GM21786 (cell line): ENCODE results near the gene DBP.
"Not testable (repeated sequence)": the region's sequence is repeated elsewhere in the genome, so short reads cannot be mapped to it uniquely, and the experiment has no call there.

Source experiments
- ATAC-seq: cut with Tn5 transposase; IDR thresholded peaks from one replicate; pipeline ENCODE4 v1.9.1; 2021; ENCODE audit not compliant: unreplicated experiment

The DBP gene, protein sequence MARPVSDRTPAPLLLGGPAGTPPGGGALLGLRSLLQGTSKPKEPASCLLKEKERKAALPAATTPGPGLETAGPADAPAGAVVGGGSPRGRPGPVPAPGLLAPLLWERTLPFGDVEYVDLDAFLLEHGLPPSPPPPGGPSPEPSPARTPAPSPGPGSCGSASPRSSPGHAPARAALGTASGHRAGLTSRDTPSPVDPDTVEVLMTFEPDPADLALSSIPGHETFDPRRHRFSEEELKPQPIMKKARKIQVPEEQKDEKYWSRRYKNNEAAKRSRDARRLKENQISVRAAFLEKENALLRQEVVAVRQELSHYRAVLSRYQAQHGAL

DNA sequence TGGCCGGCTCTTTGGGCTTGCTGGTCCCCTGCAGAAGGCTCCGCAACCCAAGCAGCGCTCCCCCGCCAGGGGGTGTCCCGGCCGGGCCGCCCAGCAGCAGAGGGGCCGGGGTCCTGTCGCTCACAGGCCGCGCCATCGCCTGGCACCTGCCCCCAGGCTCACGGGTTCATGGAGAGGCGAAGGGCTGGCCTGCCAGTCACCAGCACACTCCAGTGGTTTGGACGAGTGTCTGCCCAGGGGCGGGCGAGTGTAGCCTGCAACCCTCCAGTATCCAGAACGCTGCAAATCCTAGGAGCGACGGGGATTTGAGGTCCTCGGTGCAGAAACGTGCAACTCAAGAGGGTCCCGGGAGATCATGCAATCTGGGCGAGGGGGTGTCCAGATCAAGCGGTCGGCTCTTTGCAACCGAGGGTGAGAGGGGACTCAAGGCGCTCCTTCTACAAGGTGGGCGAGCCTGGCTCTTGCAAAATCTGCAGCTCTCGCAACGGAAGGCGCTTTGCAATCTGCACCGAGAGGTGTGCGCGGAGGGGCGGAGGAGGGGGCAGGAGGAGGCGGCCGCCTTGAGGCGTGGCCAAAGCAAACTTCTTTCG lies at the start of gene DBP:
Gene DBP, minus strand, starts transcription at position 521 of the 590 bp plus-strand sequence. Its CDS starts 385 bp downstream, at position 136.
- no peak for ATAC-seq

DNA sequence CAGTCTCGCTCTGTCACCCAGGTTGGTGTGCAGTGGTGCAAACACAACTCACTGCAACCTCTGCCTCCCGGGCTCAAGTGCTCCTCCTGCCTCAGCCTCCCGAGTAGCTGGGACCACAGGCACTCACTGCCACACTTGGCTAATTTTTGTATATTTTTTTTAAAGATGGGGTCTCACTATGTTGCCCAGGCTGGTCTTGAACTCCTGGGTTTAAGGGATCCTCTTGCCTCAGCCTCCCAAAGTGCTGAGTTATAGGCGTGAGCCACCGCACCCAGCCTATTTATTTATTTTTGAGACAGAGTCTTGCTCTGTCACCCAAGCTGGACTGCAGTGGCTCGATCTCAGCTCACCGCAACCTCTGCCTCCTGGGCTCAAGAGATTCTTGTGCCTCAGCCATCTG lies 49.5 kb upstream of the DBP start:
- ATAC-seq: not testable (repeated sequence)

DNA sequence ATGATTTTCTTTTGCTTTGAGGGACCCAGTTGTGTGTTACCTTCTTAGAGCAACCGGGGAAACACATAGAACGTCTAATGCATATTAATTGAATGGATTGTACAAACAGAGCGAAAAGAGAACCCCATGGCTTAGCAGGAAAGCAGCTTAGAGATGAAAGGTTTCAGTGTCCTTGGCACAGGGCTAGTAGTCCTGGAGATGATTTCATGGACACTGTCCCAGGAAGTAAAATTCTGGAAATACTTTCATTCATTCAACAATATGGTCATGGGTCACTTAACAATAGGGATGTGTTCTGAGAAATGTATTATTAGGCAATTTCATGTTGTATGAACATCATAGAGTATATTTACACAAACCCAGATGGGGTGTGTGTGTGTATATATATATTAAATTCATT lies 48.9 kb upstream of the DBP start:
- no peak for ATAC-seq

DNA sequence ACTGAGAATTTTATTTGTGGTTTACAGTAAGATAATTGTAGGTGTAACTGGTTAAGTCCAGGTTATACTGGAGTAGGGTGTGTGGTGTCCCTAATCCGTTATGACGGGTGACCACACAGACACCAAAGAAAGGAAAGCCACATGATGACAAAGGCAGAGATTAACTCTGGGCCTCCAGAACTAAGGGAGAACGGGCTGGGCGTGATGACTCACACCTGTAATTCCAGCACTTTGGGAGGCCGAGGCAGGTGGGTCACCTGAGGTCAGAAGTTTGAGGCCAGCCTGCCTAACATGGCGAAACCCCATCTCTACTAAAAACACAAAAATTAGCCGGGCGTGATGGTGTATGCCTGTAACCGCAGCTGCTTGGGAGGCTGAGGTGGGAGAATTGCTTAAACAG lies 48.4 kb upstream of the DBP start:
- ATAC-seq: no peak

DNA sequence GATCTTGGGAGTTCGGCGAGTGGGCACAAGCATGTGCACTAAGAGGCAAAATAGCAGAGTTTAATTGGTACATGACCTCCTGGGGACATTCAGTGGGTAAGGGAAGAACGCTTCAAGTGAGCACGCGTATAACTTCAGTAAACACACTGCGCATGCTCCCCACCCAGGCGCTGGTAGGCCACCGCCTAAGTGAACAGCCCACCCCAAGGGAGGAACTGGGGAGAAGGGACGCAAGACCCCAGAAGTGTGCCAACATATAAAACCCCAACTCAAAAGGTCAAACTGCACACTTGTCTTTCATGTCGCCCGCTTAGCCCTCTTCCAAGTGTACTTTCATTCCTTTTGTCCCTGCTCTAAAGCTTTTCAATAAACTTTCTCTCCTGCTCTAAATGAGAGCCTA lies 46.2 kb upstream of the DBP start:
- ATAC-seq: no peak

DNA sequence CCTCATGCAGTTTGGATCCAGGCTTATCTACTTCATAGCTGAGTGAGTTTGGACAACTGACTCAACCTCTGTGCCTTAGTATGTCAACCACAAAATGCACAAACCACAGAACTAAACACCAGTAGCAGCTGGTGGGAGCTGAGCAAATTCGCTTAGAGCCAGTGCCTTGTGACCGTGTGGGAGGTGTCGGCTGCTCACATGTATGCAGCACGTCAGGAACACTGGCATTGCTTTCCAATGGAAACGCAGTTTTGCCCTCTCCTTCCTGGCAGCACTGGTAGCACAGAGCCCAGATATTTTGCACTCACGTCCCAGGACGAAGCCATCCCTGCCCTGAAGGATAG lies 43.9 kb upstream of the DBP start:
- no peak for ATAC-seq

DNA sequence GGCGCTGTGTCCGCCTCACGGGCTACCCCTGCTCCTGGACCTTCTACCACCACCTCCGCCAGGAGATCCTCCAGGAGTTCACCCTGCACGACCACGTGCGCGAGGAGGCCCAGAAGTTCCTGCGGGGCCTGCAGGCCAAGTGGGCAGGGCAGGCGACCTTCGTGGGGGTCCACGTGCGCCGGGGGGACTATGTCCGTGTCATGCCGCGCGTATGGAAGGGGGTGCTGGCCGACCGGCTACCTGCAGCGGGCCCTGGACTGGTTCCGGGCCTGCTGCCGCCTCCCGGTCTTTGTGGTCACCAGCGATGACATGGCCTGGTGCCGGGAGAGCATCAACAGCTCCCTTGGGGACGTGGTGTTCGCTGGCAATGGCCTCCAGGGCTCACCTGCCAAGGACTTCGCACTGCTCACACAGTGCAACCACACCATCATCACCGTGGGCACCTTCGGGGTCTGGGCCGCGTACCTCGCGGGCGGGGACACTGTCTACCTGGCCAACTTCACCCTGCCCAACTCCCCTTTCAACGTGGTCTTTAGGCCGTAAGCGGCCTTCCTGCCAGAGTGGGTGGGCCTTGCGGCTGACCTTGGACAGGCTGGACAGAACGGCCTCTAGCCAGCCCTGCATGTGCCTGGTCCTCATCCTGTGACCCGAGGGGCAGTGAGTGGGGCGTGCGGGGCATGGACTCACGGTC lies 43.4 kb upstream of the DBP start:
- no peak for ATAC-seq

DNA sequence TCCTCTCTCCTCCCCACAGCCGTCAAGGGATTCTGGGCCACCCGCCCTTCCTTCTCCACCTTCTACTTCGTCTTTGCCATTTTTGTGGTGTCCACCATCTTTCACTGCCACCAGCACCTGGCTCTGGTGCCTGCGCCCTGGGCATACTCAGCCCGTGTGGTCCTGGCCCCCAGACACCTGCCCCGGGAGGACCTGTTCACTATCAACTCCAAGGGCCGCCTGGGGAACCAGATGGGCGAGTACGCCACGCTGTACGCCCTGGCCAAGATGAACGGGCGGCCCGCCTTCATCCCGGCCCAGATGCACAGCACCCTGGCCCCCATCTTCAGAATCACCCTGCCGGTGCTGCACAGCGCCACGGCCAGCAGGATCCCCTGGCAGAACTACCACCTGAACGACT lies 42.8 kb upstream of the DBP start:
- not testable (repeated sequence) for ATAC-seq

DNA sequence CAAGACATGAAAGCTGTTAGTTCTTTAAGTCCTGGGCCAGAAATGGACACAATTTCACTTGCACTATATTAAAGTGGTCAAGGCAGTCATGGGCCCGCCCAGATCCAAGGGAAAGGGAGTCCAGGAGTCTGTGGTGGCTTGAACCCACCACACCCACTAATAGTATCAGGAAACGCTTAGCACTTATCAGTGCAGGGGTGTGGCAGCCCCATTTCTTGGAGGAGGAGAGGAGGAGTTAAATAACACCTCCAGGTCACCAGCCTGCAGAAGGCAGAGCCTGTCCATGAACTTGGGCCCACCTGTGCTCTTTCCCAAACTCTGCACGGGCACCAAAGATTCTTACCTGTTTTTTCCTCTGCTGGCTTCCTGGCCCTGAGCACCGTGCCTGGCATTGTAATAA lies 41.0 kb upstream of the DBP start:
- no peak for ATAC-seq

DNA sequence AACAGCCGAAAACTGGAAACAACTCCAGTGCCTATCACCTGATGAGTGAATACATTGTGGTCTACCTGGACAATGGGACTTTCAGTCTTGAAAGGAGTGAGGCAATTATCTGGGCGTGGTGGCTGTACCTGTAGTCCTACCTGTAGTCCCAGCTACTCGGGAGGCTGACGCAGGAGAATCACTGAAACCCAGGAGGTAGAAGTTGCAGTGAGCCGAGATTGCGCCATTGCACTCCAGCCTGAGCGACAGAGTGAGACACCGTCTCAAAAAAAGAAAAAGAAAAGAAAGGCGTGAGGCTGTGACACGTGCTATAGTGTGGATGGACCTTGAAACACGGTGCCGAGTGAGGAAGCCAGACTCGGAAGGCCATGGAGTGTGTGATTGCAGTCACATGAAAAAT lies 39.7 kb upstream of the DBP start:
- no peak for ATAC-seq

DNA sequence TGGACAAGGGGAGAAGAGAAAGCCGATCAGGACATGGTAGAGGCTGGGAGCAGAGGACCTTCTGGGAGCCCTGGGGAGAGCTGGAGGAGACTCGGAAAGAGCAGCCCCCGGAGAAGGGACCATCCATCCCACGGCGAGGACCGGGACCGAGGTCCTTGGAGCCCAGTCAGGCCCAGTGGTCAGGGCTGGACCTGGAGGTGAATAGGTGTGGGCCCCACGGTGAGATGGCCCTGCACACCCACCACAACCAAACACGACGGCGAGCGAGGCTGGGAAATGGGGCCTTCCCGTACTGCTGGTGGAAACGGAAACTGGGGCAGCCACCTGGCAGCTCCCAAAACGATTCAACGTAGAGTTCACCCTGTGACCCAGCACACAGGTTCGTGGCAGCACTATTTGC lies 39.3 kb upstream of the DBP start:
- no peak for ATAC-seq

DNA sequence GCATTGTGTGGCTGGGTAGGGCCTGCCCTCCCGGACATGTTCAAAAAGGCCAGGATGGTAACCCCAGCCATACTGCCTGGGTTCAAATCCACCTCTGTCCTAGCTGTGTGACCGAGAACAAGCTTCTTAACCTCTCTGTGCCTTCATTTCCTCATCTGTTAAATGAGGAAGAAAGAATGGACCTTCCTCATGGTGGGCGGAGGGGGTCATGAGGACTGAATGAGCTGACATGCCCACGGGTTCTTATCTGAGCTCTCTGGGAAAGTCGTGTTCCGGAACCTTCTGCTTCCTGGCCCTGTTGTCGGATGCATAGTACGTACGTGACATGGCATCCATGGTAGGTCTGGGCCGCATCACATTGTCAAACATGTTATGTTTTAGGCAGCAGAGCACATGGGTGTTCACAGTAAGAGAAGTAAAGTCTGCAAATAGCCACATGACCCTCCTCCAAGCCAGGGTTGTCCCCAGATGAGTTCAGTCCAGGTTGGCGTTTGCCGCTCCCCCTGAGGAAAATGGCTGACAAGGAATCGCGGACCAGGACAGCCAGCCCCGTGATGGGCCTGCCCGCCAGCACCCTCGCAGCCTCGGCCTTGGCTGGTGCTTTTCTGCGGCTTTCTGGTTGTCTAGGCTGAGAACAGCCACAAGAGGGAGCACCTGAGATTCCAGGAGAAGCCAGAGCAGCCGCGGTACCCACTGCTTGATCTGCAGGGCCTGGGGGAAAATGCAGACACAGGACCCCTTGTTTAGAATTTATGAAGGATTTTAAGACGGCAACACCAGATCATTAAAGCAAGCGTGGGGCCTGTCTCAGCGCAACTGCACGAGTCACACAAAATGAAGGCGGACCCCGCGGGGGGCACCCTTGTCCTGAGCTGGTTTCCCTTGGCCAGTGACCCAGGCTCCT lies 38.0 kb upstream of the DBP start:
- ATAC-seq: no peak

DNA sequence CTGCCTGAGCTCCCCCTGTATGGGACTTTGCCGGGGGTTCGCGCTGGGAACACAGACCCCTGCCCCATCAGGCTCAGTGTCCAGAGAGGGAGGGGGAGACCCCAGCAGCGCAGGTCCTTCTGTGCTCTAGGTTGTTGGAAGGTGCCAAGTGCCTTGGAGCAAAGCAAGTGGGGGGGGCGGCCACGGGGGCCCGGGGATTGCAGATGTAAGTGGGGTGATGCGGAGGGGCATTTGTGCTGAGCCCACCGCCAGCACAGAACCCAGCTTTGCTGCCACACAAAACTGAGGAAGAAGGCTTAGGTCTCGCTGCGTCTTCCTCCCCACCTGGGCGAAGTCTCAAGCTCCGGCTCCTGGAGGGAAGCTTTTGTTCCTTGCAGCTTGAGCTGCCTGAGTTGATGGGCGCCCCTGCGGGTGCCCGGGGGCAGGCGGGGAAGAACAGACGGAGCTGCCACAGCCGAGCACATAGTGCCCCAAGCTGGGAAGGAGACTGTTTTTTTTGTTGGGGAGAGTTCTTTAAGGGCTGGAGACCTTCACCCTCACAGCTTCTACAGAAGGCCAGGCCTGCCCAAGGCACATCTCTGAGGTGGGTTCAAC lies 37.1 kb upstream of the DBP start:
- ATAC-seq: no peak

DNA sequence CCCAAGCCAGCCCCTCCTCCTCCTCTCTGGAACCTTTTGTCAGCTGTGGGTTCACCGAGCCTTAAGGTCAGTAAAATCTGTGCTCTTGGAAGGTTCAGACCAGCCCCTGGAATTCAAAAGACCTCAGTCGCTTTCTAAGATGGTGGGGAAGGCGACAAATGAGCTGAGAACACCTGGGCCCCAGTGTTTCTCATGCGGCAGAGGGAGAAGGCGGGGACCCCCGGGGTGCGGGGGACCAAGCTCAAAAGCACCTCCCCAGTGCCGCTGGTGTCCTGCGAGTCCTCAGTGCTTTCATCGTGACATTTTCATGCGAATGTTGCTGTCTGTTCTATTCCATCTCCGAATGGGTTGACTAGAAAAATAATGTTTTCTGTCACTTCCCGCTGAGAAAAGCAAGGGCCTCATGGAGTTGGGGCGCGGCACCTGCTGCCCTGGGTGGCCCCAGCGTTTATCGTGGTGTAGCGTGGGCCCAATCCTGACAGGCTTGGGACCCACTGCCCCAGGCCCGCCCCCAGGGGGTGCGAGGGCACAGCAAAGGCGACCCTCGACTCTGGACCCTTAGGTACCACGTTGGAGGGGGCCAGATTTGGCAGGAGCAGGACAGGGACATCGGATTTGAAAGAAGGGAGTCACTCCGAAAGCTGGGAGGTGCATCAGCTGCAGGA lies 36.4 kb upstream of the DBP start:
- no peak for ATAC-seq

DNA sequence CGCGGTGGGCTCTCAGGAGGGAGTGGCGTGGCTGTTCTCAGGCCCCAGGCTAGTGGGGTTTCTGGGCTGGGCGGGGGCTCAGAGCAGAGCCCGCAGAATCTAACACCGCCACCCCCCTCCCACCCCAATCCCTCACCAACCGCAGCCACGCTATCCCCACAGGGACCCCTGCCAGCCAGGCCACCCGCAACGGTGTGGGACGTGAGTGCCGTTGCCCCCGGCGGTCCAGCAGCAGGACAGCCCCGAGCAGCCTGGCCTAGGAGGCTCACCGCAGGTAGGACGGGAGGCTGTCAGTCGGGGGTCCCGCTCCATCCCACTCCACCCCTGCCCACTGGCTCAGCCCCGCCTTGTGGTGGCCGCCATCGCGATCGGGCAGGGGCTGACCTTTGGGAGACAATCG lies 35.8 kb upstream of the DBP start, which contains the start of gene NTN5:
Gene NTN5, minus strand, starts transcription at position 24 of the 400 bp plus-strand sequence. CDS start 2,031 bp downstream, outside the sequence.
- ATAC-seq: no peak

DNA sequence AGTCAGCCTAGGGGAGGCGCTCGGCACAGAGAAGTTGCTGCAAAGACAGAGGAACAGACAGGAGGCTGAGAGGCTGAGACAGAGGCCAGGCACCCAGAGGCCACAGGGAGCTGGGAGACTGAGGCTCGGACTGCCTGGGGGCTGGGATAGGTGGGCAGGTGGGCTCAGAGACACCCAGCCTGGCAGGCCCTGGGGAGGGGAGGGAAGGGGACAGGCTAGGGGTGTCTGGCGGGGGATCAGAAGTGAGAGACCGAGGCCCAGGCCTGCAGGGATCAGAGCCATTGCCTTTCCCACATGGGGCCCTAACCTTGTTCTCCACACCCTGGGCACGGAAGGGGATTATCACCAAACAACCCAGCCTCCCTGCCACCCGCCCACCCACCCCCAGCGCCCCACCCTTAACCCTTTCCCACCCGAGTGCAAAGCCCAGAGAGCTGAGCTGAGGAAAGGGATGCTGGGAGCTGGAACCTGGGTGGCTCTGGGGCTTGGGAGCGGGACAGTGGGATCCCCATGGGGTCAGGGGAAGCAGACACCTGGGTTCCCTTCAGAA lies 34.3 kb upstream of the DBP start:
- no peak for ATAC-seq

DNA sequence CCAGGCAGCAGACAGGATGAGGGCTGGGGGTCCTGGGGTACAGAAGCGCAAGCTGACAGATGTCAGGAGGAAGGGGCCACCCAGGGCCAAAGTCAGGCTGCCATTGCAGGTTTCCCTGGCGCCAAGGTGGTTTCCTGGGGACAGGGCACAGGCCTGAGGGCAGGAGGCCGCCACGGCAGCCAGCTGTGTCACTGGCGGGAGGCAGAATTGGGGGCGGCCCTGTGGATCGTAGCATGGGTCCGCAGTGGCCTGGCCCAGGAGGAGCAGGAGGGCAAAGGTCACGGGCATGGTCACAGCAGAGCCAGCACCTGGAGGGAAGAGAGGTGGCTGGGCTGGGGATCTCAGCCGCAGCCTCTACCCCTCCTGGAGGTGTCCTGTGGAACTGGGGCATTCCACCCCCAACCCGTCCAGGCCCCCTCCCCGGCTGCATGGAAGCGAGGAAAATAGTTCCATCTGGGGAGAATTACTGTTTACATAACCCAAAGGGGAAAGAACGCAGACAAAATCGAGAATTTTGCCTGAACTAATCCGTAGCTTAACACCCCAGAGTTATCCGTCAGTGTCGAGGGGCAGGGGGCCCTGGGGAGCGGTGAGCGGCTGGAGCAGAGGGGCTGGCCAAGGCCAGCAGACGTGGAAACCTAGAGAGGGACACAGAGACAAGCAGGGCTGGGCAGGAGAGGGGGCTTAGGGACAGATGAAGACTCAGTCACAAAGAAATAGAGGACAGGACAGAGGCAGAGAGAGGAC lies 33.7 kb upstream of the DBP start:
- ATAC-seq: no peak

DNA sequence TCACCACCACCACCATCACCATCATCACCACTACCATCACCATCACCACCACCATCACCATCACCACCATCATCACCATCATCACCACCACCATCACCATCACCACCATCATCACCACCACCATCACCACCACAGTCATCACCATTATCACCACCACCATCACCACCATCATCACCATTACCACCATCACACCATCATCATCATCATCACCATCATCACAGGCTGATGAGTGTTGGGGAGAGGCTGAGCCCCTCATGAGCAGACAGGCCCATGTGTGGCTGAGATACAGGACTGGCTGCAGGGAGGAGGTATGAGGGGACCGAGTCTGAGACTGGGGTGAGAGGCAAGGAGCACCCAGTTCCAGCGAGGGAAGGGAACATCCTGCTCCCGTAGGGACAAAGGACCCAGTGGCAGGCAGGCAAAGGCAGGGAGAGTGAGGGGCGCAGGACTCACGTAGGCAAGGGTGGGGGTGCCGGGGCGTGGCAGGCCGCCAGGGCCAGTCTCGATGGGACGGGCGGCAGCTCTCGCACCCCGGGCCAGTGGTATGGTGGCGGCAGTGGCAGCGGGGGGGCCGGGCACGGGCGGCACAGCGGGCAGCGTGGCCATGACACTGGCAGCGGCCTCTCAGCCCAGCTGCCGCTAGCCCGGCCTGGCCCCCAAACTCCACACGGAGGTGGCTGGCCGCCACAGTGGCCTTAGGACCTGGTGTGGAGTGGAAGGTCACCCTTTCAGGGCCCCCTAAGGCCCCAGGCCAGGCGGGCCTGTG lies 32.9 kb upstream of the DBP start:
- ATAC-seq: no peak

DNA sequence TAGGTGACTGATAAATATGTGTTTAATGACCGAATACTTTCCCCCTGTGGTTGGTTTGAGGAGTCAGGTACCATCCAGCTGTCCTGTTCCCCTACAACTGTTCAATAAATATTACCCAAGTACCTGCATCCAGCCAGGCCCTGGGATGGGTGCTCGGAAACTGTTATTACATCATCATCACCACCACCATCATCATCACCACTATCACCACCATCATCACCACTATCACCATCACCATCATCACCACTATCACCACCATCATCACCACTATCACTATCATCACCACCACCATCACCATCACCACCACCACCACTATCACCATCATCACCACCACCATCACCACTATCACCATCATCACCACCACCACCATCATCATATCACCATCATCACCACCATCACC lies 31.6 kb upstream of the DBP start:
- no peak for ATAC-seq
